GM18519 (cell line): ENCODE results near the gene SBNO1.
A peak's percentile ranks its signal among the peaks of the same experiment; 100 is the strongest.
"Not testable (repeated sequence)": the region's sequence is repeated elsewhere in the genome, so short reads cannot be mapped to it uniquely, and the experiment has no call there.

Experiments used
- ATAC-seq: cut with Tn5 transposase; IDR thresholded peaks from one replicate; pipeline ENCODE4 v1.9.1; 2021; ENCODE audit warnings: mild to moderate bottlenecking, moderate library complexity; ENCODE audit not compliant: unreplicated experiment, low FRiP score

The SBNO1 gene

DNA sequence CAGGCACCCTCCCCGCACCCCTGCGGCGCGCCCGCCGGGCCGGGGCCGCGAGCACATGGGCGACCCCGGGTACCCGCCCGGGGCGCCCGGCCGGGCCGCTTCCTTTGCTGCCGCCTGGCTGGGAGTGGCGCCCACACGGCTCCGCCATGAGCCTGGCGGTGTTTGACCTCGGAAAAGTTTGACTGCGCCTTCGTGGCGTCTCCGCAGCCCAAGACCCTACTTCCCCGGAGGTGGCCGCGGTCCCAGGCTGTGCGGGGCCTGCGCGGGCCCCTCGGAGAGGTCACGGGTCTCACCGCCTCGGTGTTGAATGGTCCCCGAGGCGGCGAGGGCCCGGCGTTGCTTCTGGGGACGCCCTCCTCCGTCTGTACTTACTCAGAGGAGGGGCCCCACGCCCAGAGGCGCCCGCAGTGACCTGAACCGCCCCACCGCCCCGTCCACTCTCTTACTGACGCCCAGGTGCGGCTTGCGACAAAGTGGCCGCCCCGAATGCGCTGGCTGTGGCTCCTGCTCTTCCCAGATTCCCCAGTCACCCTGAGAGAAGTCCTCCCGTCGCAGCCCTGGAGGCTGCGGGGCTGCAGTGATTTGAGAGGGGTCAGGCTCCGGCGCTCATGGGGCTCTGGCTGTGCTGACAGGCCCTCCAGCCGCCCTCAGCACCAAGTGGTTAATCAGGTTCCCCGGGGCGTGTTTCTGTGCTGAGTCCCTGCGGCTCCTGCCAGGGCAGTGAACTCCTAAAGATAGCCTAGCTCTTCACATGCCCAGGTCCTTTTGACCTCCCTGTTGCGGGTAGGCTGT lies 25.1 kb upstream of the SBNO1 start:
- ATAC-seq = peak; percentile 20

- ATAC-seq = peak; percentile 19
Observed at GRCh38 chr12:123388951-123389559, 24.4 kb upstream of the SBNO1 start.

GRCh38 chr12:123388177-123388950 lies 23.7 kb upstream of the SBNO1 start:
- peak; percentile 25 for ATAC-seq

GRCh38 chr12:123387508-123388176 lies 23.0 kb upstream of the SBNO1 start:
- ATAC-seq = no peak

DNA sequence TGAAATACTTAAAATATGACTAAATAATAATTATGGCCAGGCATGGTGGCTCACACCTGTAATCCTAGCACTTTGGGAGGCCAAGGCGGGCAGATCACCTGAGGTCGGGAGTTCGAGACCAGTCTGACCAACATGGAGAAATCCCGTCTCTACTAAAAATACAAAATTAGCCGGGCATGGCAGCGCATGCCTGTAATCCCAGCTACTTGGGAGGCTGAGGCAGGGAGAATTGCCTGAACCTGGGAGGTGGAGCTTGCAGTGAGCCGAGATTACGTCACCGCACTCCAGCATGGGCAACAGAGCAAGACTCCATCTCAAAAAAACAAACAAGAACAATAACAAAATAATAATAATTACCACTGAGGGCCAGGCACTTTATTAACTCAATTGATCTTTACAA lies 20.9 kb upstream of the SBNO1 start:
- not testable (repeated sequence) for ATAC-seq

- no peak for ATAC-seq
Observed at GRCh38 chr12:123384994-123385376, 20.3 kb upstream of the SBNO1 start.

DNA sequence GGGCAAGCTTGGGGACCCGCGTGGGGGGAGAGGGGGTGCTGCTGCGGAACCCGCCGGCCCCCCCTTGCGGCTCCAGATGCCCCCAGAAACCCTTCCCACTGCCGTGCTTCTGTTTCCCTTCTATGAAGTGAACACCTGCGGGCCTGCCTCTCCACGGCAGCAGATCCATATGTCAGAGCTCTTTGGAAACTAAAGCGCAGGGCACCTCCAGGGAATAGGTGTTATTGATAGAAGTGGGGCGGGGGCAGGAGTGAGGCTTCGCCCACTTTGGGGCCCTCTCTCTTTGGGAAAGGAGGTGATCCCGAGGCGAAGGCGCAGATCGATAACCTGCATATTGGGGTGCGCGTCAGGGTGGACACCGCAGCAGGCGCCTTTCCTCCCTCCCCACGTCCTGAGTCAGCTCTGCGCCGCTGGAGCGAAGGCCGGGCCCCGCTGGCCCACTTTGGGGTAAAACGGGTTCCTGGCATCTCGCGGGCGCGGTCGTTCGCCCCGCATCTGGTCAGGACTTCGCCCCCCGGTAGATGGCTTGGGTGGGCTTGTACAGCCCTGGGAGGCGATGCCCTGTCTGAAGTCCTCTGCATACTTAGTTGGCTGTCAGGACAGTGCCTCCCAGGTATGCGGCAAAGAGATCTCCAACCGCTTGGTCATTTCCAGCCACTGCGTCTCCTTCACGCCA lies 19.8 kb upstream of the SBNO1 start:
- no peak for ATAC-seq

GRCh38 chr12:123382684-123383083 lies 18.0 kb upstream of the SBNO1 start:
- ATAC-seq = no peak

GRCh38 chr12:123379391-123379790 lies 14.7 kb upstream of the SBNO1 start:
- ATAC-seq = no peak

DNA sequence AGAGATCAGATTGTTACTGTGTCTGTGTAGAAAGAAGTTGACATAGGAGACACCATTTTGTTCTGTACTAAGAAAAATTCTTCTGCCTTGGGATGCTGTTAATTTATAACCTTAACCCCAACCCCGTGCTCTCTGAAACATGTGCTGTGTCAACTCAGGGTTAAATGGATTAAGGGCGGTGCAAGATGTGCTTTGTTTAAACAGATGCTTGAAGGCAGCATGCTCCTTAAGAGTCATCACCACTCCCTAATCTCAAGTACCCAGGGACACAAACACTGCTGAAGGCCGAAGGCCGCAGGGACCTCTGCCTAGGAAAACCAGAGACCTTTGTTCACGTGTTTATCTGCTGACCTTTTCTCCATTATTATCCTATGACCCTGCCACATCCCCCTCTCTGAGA lies 7.8 kb upstream of the SBNO1 start:
- ATAC-seq = not testable (repeated sequence)

- not testable (repeated sequence) for ATAC-seq
Observed at GRCh38 chr12:123371667-123372368, 7.2 kb upstream of the SBNO1 start.

GRCh38 chr12:123369229-123369628 lies 4.6 kb upstream of the SBNO1 start:
- ATAC-seq = no peak

DNA sequence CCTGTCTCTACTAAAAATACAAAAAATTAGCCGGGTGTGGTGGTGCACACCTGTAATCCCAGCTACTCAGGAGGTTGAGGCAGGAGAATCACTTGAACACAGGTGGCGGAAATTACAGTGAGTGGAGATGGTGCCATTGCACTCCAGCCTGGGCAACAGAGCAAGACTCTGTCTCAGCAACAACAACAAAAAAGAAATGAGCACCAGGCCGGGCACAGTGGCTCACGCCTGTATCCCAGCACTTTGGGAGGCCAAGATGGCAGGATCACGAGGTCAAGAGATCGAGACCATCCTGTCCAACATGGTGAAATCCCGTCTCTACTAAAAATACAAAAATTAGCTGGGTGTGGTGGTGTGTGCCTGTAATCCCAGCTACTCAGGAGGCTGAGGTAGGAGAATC lies 3.8 kb upstream of the SBNO1 start:
- not testable (repeated sequence) for ATAC-seq

DNA sequence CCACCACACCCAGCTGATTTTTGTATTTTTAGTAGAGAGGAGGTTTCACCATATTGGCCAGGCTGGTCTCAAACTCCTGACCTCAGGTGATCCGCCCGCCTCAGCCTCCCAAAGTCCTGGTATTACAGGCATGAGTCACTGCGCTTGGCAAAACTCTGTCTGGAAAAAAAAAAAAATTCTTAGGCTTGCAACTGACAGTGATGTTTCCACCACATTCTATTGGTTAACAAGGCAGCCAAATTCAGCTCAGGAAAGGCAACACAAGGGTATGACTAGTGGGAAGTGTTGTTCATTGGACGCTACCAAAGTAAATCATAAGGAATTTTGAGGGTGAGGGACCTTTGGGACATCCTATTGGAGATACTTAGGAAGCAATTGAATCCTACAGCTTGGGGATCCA lies 2.9 kb upstream of the SBNO1 start:
- ATAC-seq = no peak

GRCh38 chr12:123365025-123365917 lies 624 bp upstream of the SBNO1 start:
- ATAC-seq = peak; percentile 58

DNA sequence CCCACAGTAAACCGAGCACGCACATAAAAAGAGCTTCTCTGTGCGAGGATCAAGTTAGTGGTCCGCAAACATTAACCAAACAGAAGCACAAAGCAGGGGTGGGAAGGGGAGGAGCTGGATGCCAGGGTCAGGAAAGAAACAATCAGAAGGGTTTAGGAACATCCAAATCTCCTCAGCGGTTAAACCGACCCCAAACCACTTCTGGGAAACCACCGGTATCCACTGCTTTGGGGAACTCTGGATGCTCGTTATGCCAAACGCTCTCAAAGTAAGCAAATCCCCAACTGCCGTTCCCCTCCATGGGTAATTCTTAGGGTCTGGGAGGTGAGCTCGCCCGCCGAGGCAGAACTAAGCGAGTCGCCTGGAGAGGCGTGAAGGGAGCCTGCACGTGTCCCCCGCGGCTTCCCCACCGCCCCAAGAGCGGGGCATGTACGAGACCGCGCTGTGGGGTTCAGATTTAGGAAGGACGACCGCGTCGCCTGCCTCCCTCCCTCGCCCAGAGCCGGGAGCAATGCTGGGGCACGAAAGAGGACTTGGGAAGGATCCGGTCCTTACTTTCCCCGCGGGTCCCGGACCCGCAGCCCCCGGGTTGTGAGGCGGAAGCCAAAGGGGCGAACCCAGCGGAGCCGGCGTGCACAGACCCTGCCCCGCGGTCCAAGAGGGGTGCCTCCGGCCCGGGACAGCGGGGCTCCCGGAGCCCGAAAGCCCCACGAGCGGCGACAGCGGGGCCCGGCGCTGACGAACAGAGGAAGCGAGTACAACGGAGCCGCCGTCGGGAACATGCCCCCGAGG lies 711 bp downstream of the SBNO1 start:
- no peak for ATAC-seq

GRCh38 chr12:123363390-123363739 lies 1.3 kb downstream of the SBNO1 start:
- no peak for ATAC-seq

DNA sequence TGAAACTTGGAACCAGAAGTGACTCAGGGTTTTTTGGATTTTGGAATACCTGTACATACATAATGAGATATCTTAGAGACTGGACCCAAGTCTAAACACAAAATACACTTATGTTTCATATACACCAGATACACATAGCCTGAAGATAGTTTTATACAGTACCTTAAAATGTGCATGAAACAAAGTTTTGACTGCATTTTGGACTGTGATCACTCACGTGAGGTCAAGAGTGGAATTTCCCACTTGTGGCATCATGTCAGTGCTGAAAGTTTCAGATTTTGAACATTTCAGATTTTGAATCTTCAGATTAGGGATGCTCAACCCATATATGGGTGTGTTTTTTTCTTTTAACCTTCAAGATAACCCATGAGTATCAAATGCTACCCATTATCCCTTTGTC lies 6.6 kb downstream of the SBNO1 start:
- ATAC-seq = no peak
